COLO829 (cell line): Measurements from ENCODE around the gene CHST3.
"Not testable (repeated sequence)": the region's sequence is repeated elsewhere in the genome, so short reads cannot be mapped to it uniquely, and the experiment has no call there.

Experiments used
- DNase-seq: peaks from one replicate; pipeline ENCODE4 v3.0.0; 2012; ENCODE audit warnings: low spot score

The CHST3 gene

DNA sequence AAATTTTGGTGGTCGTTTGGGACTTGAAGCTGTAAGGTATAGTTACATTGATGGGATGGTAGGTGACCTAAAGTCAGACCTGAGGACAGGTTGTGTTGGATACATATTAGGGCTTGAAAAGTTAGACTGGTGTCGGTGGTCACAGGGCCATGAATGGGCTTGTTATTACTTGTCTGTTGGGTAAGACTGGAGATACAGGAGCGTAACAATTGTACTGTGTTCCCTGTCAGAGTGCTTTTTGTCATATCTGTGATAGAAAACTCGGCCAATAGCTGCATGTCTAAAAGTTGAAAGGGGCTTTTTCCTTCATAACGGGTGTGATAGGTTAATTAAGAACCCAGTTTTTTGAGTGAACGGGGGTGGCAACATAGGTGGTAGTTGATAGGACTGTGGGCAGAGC, 13.5 kb upstream of the CHST3 start:
- DNase-seq, result no peak

DNA sequence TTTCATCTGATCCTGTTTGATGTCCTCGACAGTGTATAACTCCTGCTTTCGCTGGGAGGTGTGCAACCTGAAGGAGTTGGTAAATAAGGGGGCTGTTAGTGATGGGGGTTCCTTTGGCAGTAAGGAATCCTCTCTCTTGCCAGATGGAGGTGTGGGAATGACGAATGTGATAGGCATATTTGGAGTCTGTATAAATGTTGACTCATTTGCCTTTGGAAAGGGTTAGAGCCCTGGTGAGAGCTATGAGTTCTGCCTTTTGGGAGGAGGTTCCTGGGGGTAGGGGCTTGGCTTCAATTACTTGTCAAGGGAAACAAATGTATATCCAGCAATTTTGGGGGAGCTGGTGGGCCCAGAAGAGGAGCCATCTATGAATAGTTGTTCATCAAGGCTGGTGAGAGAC, 11.4 kb upstream of the CHST3 start:
- DNase-seq, result no peak

DNA sequence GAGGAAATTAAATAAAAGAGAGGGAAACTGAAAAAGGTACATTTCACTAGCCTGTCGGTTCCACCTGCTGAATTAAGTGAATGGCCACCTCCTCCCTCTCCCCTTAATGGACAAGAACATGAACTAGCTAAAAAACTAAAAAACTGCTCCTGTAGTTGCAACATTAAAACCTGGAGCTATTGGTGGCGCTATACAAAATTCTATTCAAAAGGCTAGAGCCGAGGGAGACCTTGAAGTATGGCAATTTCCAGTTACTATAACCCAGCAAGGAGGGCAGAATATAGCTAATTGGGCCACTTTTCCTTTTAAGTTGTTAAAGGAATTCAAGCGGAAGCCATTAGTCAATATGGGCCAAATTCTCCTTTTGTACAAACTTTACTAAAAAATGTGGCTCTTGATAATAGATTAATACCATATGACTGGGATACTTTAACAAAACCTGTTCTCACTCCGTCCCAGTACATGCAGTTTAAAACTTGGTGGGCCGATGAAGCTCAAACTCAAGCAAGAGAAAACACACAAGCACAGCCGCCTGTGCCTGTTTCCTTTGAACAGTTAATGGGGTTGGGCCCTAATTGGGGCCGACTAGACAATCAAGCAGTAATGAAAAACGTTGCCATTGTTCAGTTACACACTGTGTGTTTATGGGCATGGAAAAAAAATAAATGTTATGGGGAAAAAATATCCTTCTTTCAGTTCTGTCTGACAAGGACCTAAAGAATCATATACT, 6.5 kb upstream of the CHST3 start:
- no peak for DNase-seq

DNA sequence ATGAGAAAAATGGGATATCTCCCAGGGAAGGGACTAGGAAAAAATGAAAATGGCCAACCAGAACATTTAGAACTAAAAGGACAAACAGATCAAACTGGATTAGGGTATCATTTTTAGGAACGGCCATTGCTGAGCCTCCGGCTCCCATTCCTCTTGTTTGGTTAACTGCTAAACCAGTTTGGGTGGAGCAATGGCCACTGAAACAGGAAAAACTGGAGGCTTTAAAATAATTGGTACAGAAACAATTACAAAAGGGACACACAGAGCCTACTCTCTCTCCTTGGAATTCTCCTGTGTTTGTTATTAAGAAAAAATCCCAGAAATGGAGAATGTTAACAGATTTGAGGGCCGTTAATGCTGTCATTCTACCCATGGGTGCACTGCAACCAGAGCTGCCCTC, 4.7 kb upstream of the CHST3 start:
- no peak for DNase-seq

DNA sequence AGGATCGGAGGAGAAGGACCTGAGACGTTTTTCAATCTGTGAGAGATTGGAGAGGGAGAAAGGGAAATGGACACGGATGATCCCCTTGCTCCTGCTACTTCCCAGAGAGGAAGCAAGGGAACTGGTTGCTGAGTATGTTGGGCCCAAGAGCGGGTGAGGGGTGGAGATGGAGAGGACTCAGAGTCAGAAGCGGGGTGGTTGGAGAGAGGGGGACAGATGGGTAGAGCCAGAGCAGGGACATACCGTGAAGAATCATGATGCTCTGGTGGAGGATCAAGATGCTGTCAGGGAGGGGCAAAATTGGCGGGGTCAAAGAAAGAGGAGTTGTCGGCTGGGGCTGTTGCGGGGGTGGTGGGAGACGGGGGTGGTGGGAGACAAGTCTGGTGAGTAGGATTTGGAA, 2.4 kb upstream of the CHST3 start:
- no peak for DNase-seq

DNA sequence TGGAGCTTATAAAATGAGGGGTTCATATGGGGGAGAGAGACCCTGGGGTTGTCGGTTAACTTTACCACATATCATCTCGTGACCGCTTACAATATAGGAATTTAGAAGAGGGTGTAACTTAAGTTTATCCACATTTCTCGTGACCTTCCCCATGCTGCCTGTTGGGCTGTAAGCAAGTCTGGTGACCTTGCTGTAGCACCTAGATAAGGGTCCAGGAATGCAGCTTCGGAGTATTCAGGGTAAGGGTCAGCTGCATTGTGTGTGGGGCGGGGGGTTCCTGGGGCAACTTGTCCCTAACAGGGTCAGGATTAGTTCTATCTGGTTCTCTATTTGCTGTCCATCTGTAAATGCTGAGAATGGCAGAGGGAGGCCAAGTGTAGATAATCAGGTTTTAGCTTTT, 1.3 kb upstream of the CHST3 start:
- DNase-seq, result no peak

DNA sequence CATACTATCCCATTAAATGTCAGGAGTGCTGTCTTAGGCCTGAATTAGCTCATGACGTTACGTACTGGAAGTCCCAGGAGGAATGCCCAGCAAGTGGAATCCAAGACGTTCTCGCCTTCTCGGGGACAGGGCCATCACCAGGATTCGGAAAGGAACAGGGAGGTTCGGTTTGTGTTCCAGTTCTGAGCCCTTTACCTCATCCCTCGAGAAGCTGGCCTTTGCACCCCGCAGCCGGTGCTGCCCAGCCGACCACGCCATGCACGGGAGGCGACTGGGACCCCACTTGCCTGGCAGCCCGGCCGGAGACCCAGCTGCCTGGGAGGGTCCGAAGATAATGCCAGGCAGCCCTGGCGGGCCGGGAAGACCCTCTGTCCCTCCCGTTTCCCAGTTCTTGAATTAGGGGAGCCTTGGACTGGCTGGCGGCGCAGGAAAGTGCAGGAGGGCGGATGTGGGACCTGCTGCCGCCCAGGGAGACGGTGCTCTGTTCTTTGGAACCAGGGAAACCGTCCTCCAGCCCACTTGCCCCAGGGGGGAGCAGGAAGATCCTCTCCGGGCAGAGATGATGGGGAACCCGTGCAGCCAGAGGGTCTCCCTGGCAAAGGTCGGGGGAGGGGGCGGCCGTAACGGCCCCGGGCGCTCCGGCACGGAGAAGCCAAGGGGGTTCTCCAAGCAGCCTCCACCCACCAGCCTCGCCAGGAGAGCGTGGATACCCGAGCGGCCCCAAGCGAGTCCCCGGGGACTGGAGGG, 671 bp upstream of the CHST3 start:
- DNase-seq, result no peak

DNA sequence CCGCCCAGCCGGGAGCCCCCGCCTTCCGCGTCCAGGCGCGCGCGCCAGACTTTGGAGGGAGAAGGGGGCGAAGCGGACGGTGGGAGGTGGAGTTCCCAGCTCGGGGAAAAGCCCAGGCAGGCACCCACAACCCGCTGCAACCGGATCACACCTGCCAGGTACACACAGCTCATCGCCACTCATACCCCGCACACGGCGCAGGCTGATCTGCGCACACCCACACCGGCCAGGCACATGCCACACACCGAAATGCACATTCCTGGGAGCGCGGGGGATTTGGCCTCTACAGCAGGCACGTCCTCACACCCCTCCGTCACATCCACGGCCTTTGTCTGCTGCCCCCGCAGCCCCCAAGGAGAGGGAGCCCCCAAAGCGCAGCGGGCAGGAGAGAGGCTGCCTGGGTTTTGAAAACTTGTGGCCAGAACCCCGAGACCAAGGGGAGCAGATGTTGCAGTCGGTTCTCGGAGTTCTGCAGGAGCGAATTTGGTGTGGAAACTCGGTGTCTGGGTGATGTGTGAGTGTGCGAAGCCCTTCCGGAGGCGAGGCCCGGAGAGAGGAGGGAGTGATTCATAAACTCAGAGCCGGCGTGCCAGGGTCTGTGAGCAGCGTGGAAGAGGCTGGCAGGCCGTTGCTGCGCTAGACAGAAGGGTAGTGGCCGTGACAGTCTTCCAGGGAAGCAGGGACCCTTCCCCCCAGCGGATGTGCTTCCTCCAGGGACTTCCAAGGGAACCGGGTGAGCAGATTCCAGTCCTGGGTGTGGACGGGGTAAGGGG, 734 bp downstream of the CHST3 start:
- DNase-seq, result no peak

DNA sequence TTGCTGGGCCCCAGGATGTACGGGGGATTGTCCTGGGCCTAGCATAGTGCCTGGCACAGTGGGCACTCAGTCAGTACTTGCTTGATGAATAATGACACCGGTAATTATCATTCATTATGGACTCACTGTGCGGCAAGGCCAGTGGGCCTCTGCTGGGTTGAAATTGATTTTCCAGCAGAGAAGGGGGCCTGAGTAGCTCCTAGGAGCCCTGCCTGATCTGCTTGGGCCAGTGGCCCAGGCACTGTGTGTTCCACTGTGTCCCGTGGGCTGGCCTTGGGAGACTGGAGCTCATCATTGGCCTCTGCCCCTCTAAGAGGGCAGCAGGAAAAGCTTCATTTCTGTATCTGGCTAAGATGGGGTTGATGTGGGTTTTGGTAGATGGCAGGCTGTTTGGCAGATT, 1.4 kb downstream of the CHST3 start:
- no peak for DNase-seq

DNA sequence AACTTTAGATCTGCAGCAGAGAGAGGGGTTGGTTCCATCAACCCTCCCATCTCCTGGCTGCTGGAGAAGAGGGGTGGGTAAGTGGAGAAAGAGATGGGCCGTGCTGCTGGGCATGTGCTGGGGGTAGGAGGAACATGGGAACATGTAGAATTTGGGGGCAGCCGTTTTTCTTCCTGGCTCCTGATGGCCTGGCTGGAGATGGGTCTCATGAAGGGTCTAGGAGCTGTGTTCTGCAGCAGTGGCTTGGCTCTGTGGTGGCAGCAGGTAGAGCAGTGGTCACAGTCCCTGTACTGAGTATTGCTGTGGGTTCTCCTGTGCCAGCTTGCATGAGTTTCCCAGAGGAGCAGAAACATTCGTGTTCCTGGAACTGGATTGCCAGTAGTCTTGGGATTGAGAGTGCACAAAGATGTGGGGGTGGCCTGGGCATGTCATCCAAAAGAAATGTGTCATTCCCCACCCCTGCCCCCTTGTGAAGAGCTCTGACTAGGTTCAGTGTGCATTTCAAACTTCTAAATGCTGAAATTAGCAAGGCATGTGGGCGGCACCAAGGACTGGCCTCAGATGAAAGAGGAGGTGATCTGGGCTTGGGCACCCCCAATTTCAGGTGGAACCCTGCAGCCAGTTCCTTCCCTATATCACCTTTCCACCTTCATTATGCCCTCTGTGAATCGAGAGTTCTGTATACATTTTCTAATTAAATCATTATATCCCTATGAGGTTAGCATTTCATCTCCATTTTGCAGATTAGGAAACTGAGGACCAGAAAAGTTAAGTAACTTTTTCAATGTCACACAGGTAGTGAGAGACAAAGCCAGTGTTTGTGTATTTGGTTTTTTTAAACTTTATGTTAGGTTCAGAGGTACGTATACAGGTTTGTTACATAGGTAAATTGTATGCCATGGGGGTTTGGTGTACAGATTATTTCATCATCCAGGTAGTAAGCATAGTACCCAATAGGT, 2.1 kb downstream of the CHST3 start:
- no peak for DNase-seq

DNA sequence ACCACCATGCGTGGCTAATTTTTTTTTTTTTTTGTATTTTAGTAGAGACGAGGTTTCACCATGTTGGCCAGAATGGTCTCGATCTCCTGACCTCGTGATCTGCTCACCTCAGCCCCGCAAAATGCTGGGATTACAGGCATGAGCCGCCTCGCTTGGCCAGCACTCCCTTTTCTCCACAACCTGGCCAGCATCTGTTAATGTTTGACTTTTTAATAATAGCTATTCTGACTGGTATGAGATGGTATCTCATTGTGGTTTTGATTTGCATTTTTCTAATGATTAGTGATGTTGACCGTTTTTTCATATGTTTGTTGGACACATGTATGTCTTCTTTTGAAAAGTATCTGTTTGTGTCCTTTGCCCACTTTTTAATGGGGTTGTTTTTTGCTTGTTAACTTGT, 3.8 kb downstream of the CHST3 start:
- not testable (repeated sequence) for DNase-seq

DNA sequence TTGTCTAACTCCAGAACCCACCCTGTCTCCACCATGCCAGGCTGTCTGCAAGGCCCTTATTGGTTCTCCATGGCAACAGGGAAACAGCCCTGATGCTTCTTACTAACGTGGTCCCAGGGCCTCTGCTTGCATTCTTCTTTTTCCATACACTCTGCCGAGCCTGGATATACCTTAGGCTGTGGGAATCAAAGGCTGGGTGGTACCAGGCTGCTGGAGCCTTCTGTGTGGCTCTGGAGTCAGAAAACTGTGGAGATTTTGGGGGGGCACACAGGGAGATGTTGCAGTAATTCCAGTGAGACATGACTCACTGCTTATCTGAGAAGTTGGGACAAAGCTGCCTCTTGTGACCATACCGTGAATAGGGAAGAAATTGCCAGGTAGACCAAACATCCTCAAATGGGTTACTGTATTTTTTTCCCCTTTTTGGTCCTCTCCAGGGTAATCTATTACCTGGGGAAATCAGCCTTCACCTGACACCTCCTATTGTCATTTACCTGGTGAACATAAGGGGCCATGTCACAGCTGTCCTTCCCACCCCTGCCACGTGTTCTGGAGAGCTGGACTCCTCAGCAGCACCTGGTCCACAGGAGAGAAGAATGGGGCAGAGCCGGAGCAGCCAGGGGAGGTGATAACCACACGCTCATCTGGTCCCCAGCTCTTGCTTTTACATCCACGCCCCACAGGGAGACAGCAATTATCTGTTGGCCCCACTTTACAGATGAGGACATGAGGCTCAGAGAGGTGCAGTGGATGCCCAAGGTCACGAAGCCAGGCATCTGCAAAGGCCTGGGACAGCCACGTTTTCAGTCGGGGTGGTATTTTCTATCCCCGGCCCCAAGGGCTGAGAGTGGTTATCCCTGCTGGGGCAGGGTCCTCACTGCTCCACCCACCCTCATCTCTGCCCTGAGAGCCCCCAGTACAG, 4.6 kb downstream of the CHST3 start:
- no peak for DNase-seq

DNA sequence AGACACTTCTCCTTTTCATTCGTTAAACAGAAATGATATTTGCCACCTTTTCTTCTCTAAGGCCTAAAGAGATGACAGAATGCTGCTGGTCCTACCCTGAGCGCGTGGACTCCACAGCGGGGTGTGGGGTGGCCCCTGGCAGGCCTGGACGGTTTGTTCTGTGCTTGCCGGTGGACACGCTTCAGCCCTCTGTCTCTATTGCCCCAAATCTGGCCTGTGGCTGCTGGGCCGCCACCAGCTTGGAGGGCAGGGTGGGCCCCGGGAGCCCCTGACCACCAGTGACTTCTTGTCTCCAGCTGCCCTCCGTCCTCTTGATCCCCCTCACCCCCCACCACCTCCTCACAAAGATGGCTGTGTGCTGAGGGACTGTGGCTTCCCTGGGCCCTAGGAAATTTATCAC, 5.7 kb downstream of the CHST3 start:
- DNase-seq, result no peak

DNA sequence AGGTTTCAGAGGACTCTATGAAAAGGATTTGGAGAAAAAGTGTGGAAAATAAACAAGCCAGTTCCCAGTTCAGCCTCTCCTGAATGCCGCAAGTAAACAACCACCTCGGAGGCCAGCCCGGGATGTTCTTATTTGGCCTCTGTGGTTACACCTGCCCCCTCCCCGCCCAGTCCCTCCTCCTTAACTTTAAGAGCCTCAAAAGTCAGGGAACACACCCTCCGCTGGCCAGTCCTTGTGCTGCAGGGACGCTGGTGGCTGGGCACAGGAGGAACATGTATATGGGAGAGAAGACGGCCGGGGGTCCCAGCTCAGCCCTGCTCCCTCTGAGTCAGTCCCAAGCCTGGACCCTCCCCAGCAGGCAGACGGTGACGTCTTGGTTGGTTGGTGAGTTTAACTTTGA, 6.1 kb downstream of the CHST3 start:
- no peak for DNase-seq

DNA sequence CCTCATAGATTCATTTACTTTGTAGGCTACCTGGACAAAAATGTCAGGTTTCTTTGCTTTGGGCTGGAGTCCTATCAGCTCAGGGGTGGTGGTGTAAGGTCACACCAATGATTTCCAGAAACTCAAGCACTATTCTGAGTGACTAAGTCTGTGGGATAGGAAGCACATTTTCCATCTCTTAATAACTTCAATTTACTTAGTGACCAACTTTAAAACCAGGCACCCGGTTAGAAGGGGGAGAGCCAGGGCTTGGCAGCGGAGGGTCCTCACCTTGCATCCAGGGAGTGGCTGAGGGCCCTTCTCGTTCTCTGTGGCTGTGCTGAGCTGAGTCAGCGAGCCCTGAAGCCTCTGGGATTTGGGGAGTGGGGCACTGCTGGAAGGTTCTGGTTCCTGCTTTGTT, 6.7 kb downstream of the CHST3 start:
- DNase-seq, result no peak

DNA sequence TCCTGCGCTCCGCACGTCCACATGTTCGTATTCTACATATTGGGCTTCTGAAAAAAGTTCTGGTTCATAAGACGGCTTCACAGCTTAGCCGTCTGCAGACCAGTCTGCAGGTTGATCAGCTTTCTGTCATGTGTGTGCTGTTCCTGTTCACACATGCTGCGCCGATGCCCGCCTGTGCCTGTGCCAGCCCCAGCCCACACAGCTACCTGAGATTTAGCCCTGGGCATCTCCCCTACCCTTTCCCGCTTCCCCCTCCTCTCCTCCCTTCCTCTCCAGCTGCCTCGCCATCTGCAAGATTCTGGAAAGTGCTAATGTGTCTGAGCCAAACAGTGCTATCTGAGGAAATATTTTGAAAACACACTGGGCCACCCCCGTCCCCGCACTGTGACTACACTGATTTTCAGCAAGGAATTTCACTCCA, 7.1 kb downstream of the CHST3 start:
- DNase-seq, result no peak

DNA sequence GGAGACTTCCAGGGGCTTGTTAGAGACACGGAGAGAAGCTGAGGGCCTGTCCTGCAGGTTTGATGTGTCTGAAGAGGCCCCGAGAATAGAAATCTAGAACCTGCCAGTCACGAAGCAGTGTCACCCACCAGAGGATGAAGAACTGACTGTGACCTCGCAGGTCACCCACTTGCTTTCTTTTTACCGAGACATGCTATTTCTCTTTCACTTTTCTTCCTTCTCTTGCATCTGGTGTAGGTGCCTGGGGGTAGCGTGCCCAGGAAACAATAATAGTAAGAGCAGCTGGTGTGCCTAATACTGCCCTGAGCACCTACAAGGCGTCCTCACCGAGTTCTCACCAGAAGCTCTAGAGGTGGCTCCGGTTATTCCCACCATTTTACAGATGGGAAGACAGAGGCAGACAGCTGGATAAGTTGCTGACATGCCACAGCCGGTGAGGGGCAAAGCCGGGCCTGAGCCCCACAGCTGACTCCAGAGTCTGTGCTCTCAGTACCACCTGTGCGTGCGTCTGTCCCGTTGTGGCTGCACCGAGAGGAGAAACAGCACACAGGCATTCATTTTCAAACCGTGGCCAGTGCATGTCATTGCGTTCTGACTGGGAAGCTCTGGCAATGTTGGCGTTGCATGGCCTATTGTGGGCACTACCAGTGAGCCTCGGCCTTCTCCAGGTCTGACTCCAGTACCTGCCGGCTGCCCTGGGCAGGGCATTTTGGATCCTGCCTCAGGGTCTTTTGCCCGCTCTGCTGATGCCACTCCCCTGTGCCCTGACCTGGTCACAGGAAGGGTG, 7.8 kb downstream of the CHST3 start:
- no peak for DNase-seq

DNA sequence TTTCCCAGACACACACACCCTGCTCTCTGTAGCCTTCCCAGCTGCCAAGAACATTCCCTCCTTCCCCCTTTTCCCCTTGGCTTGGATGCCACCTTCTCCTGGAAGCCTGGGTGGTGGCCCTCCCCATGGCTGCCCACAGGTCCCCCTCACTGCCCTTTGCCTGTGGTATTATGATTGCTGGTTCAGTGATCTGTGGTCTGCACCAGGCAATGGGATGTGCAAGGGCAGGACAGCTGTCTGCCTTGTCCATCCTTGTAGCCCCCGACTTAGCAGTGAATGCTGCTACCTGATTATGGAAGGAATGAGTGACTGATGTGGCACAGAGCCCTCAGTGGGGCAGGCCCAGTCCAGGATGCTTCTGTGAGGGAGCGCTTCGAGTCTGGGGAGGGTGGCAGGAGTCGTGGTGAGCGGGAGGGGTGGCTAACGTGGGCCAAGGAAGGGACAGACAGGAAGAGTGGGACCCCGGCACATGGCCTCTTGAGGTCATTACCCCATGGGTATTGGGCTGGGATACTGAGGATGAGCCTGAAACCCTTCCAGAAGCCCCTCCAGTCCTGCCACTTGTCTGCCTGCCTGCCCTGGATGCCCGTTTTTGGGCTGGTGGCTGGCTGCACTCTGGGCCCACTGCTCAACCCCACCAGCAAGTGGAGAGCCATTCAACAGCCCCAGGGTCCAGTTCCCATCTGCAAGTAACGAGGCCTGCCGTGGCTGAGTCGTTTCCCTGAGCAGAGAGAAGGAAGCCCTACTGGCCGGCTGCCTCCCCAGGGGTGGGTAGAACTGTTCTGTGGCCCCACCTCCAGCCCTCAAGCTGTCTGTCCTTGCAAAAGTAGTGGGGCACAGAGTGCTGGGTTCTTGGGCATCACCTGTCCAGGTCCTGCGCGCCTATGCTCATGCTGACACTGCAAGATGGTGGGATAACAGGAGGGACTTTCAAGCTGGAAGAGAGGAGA, 8.8 kb downstream of the CHST3 start:
- no peak for DNase-seq
